Activated CD4-positive, alpha-beta T cell treated with anti-CD3 and anti-CD28 coated beads, Interleukin-2, Interleukin-4, amounts not matched to agents 100 ng/mL and 50 ng/mL, durations not matched to agents 16 hours and 8 hours (primary cell): Measurements from ENCODE around the gene AP3B1.

Source experiments
- DNase-seq: peaks from one replicate; pipeline ENCODE4 v3.0.0-alpha.2; 2020; ENCODE audit warnings: low spot score

AP3B1 gene

GRCh38 chr5:78003450-78003849 lies 291.0 kb downstream of the AP3B1 start:
- no peak for DNase-seq

GRCh38 chr5:78002690-78003089 lies 291.8 kb downstream of the AP3B1 start:
- no peak for DNase-seq

- no peak for DNase-seq
Observed at GRCh38 chr5:78001197-78001596, 293.3 kb downstream of the AP3B1 start.

- no peak for DNase-seq
Observed at GRCh38 chr5:78000191-78000590, 294.3 kb downstream of the AP3B1 start.

- DNase-seq = no peak
Observed at GRCh38 chr5:77999399-77999798, 295.1 kb downstream of the AP3B1 start.

- no peak for DNase-seq
Observed at GRCh38 chr5:77996943-77997342, 297.6 kb downstream of the AP3B1 start.

GRCh38 chr5:77995793-77996409 lies 298.6 kb downstream of the AP3B1 start:
- no peak for DNase-seq

GRCh38 chr5:77994943-77995342 lies 299.6 kb downstream of the AP3B1 start:
- no peak for DNase-seq

GRCh38 chr5:77993855-77994318 lies 300.6 kb downstream of the AP3B1 start:
- no peak for DNase-seq

- DNase-seq = no peak
Observed at GRCh38 chr5:77993141-77993854, 301.2 kb downstream of the AP3B1 start.

GRCh38 chr5:77991084-77991483 lies 303.4 kb downstream of the AP3B1 start:
- no peak for DNase-seq

- DNase-seq = no peak
Observed at GRCh38 chr5:77990020-77990419, 304.5 kb downstream of the AP3B1 start.

GRCh38 chr5:77987988-77988387 lies 306.5 kb downstream of the AP3B1 start:
- no peak for DNase-seq

GRCh38 chr5:77987331-77987730 lies 307.2 kb downstream of the AP3B1 start:
- DNase-seq = no peak

GRCh38 chr5:77986261-77986660 lies 308.2 kb downstream of the AP3B1 start:
- DNase-seq = no peak

GRCh38 chr5:77985247-77985646 lies 309.3 kb downstream of the AP3B1 start:
- DNase-seq = no peak

GRCh38 chr5:77984587-77984986 lies 309.9 kb downstream of the AP3B1 start:
- DNase-seq = no peak

GRCh38 chr5:77983482-77984199 lies 310.9 kb downstream of the AP3B1 start:
- no peak for DNase-seq

- DNase-seq = no peak
Observed at GRCh38 chr5:77981820-77982219, 312.7 kb downstream of the AP3B1 start.

- DNase-seq = no peak
Observed at GRCh38 chr5:77974576-77974975, 319.9 kb downstream of the AP3B1 start.

GRCh38 chr5:77973253-77973609 lies 321.3 kb downstream of the AP3B1 start:
- no peak for DNase-seq

GRCh38 chr5:77972469-77973252 lies 321.8 kb downstream of the AP3B1 start:
- DNase-seq = no peak
